HEK293T (cell line): ENCODE measurements around the gene AP5B1.

Source experiments
- BHLHE40 ChIP-seq: fragments of 450-650 bp; IDR thresholded peaks from 2 replicates; pipeline ENCODE4 v1.6.1; 2016; ENCODE audit warnings: mild to moderate bottlenecking, moderate library complexity, borderline replicate concordance
- ELF4 ChIP-seq: fragments of 450-650 bp; IDR thresholded peaks from 2 replicates; pipeline ENCODE4 v1.6.1; 2017; ENCODE audit warnings: antibody characterized with exemption
- FOXM1 ChIP-seq: fragments of 450-650 bp; IDR thresholded peaks from 2 replicates; pipeline ENCODE4 v1.6.1; 2017; ENCODE audit warnings: mild to moderate bottlenecking, borderline replicate concordance
- HDGF ChIP-seq: fragments of 450-650 bp; IDR thresholded peaks from 2 replicates; pipeline ENCODE4 v1.6.1; 2017; ENCODE audit warnings: antibody characterized with exemption, borderline replicate concordance
- NFRKB ChIP-seq: fragments of 450-650 bp; IDR thresholded peaks from 2 replicates; pipeline ENCODE4 v1.6.1; 2016; ENCODE audit warnings: mild to moderate bottlenecking, moderate library complexity
- PKNOX1 ChIP-seq: fragments of 450-650 bp; IDR thresholded peaks from 2 replicates; pipeline ENCODE4 v1.6.1; 2016
- SP1 ChIP-seq: fragments of 450-650 bp; IDR thresholded peaks from 2 replicates; pipeline ENCODE4 v1.6.1; 2017
- SUZ12 ChIP-seq: fragments of 450-650 bp; IDR thresholded peaks from 2 replicates; pipeline ENCODE4 v1.6.1; 2016; ENCODE audit warnings: mild to moderate bottlenecking
- TARDBP ChIP-seq: fragments of 450-650 bp; IDR thresholded peaks from 2 replicates; pipeline ENCODE4 v1.6.1; 2016
- ZNF384 ChIP-seq: fragments of 450-650 bp; IDR thresholded peaks from 2 replicates; pipeline ENCODE4 v1.6.1; 2016

- TF ChIP-seq FOXM1 (no peak), SP1 (no peak), BHLHE40 (no peak), SUZ12 (no peak), TARDBP (no peak), PKNOX1 (no peak), NFRKB (no peak), ZNF384 (no peak), ELF4 (no peak), HDGF (no peak)
Observed at GRCh38 chr11:65790902-65791650, 10.3 kb upstream of the AP5B1 start.
